Smooth muscle cell (in vitro differentiated cells): ENCODE data around the gene ISG20L2. TPM values are rescaled to one million over a fixed set of nuclear protein-coding genes. Genes with fewer than 3 reads are reported as not detected.

Source experiments
- DNase-seq: peaks from one replicate; lab custom pipeline; 2025; ENCODE audit not compliant: unreplicated experiment; lab: John Stamatoyannopoulos, UW
- H2AFZ ChIP-seq: fragments of 200-600 bp; sonication (generic); 2 replicates; pipeline ENCODE4 v1.6.0; 2016; ENCODE audit warnings: antibody characterized with exemption, low read depth, mild to moderate bottlenecking
- H3F3A ChIP-seq: fragments of 200-600 bp; sonication (generic); 2 replicates; pipeline ENCODE4 v1.6.0; 2017; ENCODE audit warnings: antibody characterized with exemption, low read depth
- H3K27ac ChIP-seq: fragments of 200-600 bp; sonication (generic); 2 replicates; pipeline ENCODE4 v1.5.1; 2016; ENCODE audit warnings: low read depth, mild to moderate bottlenecking
- H3K27me3 ChIP-seq: fragments of 200-600 bp; sonication (generic); 2 replicates; pipeline ENCODE4 v1.6.1; 2016; ENCODE audit warnings: low read depth, mild to moderate bottlenecking
- H3K36me3 ChIP-seq: fragments of 200-600 bp; sonication (generic); 2 replicates; pipeline ENCODE4 v1.5.1; 2016; ENCODE audit warnings: low read depth
- H3K4me1 ChIP-seq: fragments of 200-600 bp; sonication (generic); 2 replicates; pipeline ENCODE4 v1.5.1; 2016; ENCODE audit warnings: low read depth
- H3K4me2 ChIP-seq: fragments of 200-600 bp; sonication (generic); 2 replicates; pipeline ENCODE4 v1.6.0; 2016; ENCODE audit warnings: mild to moderate bottlenecking
- H3K4me3 ChIP-seq: fragments of 200-600 bp; sonication (generic); 2 replicates; pipeline ENCODE4 v1.5.1; 2016; ENCODE audit warnings: mild to moderate bottlenecking
- H3K79me2 ChIP-seq: fragments of 200-600 bp; sonication (generic); 2 replicates; pipeline ENCODE4 v1.6.0; 2016; ENCODE audit warnings: low read depth, mild to moderate bottlenecking
- H3K9ac ChIP-seq: fragments of 200-600 bp; sonication (generic); 2 replicates; pipeline ENCODE4 v1.6.0; 2016; ENCODE audit warnings: low read depth
- H3K9me3 ChIP-seq: fragments of 200-600 bp; sonication (generic); replicated peaks from 2 replicates; pipeline ENCODE4 v1.5.1; 2016; ENCODE audit warnings: low read depth
- H4K20me1 ChIP-seq: fragments of 200-600 bp; sonication (generic); 2 replicates; pipeline ENCODE4 v1.6.0; 2016; ENCODE audit warnings: low read depth
- WGBS: methylation state at CpG from one replicate; pipeline ENCODE4 v1.1.7; 2016; ENCODE audit warnings: low lambda C conversion rate; 5-methylcytosine and 5-hydroxymethylcytosine counted together
- polyA plus RNA-seq: library from polyadenylated mRNA; unstranded; fragments of >200 nt; fragmentation: Nextera tagmentation; extraction: Ambion mirVana; gene quantifications from 2 replicates; pipeline ENCODE4 v1.2.1, GENCODE V29; 2016
- total RNA-seq: library from RNA; depleted of rRNA; stranded (reverse); fragments of >200 nt; gene quantifications from 2 replicates; pipeline ENCODE4 v1.2.3, GENCODE V29; 2014
- TF ChIP-seq, protein P1 (sequence below): fragments of 200-600 bp; sonication (generic); IDR thresholded peaks from 2 replicates; pipeline ENCODE4 v1.5.1; 2017; ENCODE audit warnings: borderline replicate concordance, mild to moderate bottlenecking, antibody characterized with exemption; ENCODE audit not compliant: insufficient read depth, poor library complexity, severe bottlenecking

ISG20L2 gene
- total and polyA plus RNA-seq, 2 experiments from 2014 or later: 13.8 to 17.4 TPM

DNA sequence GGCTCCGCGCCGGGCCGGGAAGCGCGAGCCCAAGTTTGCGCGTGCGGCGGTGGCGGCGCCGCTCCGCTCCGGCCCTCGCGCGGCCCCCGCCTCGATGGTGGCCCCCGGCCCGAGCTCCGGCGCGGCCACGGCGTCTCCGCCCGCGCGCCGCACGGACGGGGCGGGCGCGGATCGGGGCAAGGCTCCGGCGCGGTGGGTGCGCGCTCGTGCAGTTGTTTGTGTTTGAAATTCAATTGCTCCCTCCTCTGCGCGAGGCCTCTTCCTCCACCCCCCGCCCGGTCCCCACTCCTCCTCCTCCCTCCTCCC, 22.8 kb upstream of the ISG20L2 start, which contains the start of gene HDGF:
Gene HDGF, minus strand, starts transcription at position 225 of the 306 bp plus-strand sequence. CDS start 246 bp downstream, outside the sequence.
- Histone ChIP-seq H3K4me3 (peak within 1 kb of the TSS; percentile 75), H3F3A (peaks cover 6% of the 10 kb centered on the region), H3K27ac (peak within 1 kb of the TSS; percentile 100), H3K79me2 (peaks cover 48% of the 10 kb centered on the region), H3K9ac (peak within 1 kb of the TSS; percentile 100), H4K20me1 (no peaks in the 10 kb centered on the region), H3K9me3 (no peaks in the 10 kb centered on the region), H2AFZ (peak within 1 kb of the TSS; percentile 80), H3K36me3 (no peaks in the 10 kb centered on the region), H3K27me3 (no peaks in the 10 kb centered on the region), H3K4me1 (peaks cover 41% of the 10 kb centered on the region), H3K4me2 (peak within 1 kb of the TSS; percentile 97)
- under 1% methylated on average over 38 of the region's 48 CpGs for WGBS
- no peak for DNase-seq
- TF ChIP-seq, protein P1, sequence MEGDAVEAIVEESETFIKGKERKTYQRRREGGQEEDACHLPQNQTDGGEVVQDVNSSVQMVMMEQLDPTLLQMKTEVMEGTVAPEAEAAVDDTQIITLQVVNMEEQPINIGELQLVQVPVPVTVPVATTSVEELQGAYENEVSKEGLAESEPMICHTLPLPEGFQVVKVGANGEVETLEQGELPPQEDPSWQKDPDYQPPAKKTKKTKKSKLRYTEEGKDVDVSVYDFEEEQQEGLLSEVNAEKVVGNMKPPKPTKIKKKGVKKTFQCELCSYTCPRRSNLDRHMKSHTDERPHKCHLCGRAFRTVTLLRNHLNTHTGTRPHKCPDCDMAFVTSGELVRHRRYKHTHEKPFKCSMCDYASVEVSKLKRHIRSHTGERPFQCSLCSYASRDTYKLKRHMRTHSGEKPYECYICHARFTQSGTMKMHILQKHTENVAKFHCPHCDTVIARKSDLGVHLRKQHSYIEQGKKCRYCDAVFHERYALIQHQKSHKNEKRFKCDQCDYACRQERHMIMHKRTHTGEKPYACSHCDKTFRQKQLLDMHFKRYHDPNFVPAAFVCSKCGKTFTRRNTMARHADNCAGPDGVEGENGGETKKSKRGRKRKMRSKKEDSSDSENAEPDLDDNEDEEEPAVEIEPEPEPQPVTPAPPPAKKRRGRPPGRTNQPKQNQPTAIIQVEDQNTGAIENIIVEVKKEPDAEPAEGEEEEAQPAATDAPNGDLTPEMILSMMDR: no peak

DNA sequence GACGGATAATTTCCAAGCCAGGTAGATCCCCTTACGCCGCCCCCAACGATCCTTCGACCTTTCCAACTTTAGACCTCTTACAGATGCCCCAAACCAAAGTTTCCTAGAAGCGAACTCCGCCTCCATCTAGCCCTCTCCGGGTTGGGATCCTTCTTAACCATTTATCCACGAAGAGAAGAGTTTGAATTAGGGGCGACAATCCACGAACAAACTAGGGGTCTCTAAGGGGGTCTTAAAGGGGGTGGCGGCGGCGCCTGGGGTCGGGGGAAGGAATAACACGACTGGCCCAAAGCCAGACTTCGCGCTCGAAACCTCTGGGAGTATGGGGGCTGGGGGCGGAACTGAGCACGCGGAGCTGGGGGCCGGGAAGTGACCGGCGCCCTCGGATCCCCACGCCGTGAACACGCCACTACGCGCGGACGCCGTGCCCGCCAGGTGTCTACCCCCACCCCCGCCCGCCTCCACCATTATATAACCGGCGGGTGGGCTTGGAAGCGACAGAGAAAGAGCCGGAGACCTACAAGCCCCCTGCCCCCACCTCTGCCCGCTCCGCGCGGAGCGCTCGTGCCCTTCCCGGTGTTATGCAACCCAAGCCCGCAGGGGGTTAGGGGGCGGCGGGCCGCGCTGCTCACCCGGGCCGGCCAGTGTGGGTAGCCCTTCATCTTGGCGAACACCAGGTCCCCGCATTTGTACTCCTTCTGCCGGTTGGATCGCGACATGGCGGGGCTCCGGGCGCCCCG, 22.3 kb upstream of the ISG20L2 start:
- Histone ChIP-seq H3K9me3 (no peaks in the 10 kb centered on the region), H3K4me3 (peak overlapping the region; percentile 75), H3K4me1 (peaks cover 46% of the 10 kb centered on the region), H3K27ac (peak overlapping the region; percentile 100), H4K20me1 (no peaks in the 10 kb centered on the region), H2AFZ (peak overlapping the region; percentile 34), H3K36me3 (no peaks in the 10 kb centered on the region), H3K27me3 (no peaks in the 10 kb centered on the region), H3K79me2 (peaks cover 53% of the 10 kb centered on the region), H3F3A (peaks cover 6% of the 10 kb centered on the region), H3K4me2 (peak overlapping the region; percentile 97), H3K9ac (peak overlapping the region; percentile 100)
- WGBS: under 1% methylated on average over 53 of the region's 64 CpGs
- peak; percentile 47 for DNase-seq
- TF ChIP-seq, protein P1: no peak

DNA sequence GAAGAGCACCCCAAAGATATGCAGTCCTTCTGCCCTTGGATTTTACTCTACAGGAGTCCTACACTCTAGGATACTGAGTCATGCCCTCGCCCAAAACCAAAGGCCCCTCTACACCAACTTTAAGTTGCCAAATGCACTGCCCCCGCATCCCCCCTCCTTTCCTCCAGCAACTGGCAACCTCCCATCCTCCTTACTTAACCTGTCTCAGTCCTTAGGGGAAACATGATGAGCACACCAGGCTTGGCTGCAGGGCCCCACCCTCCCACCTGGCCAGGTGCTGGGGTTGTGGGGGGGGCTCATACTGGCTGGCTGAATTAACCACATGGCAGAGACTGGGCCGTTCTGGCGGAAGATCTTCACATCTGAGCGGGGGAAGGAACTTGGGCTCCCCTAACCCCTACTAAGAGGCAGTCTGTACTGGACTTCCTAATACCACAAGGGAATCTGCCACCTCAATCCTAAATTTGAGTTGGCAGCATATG, 21.7 kb upstream of the ISG20L2 start:
- peak overlapping the region; percentile 97 for H3K4me2 ChIP-seq
- H3K36me3 ChIP-seq: no peaks in the 10 kb centered on the region
- H3K27ac ChIP-seq: peak overlapping the region; percentile 100
- H3K9me3 ChIP-seq: no peaks in the 10 kb centered on the region
- H3F3A ChIP-seq: peaks cover 6% of the 10 kb centered on the region
- peak overlapping the region; percentile 100 for H3K9ac ChIP-seq
- no peak for DNase-seq
- peak overlapping the region; percentile 34 for H2AFZ ChIP-seq
- WGBS: 8% methylated on average over 5 of the region's 5 CpGs
- peak overlapping the region; percentile 75 for H3K4me3 ChIP-seq
- TF ChIP-seq, protein P1: no peak
- H3K79me2 ChIP-seq: peaks cover 60% of the 10 kb centered on the region
- H3K4me1 ChIP-seq: peaks cover 50% of the 10 kb centered on the region
- H4K20me1 ChIP-seq: no peaks in the 10 kb centered on the region
- H3K27me3 ChIP-seq: no peaks in the 10 kb centered on the region
